Left lung (tissue), 10 donors: ENCODE data around the gene KLHL14. TPM values are rescaled to one million over a fixed set of nuclear protein-coding genes. Genes with fewer than 3 reads are reported as not detected.

ENCODE experiments used
- ATAC-seq: fragments of 200-7000 bp; cut with Tn5 transposase; one replicate; pipeline ENCODE4 v1.9.1; 2020; ENCODE audit warnings: moderate library complexity
- DNase-seq, 4 donors: peaks; one replicate each; pipeline ENCODE4 v3.0.0-alpha.2; 2013 to 2020
- H3K27ac ChIP-seq, 2 donors: fragments of 200-600 bp; sonication (generic) in 1 of 2; one replicate each; pipeline versions ENCODE4 v1.5.0 to v1.8.0; 2020 to 2021
- H3K27me3 ChIP-seq, 2 donors: fragments of 200-600 bp; sonication (generic) in 1 of 2; one replicate each; pipeline versions ENCODE4 v1.5.0 to v1.8.0; 2020 to 2021
- H3K36me3 ChIP-seq, 2 donors: fragments of 200-600 bp; sonication (generic) in 1 of 2; one replicate each; pipeline versions ENCODE4 v1.5.0 to v1.8.0; 2020 to 2021
- H3K4me1 ChIP-seq, 2 donors: fragments of 200-600 bp; one replicate each; pipeline ENCODE4 v1.8.0; 2021
- H3K4me3 ChIP-seq, 2 donors: fragments of 200-600 bp; sonication (generic) in 1 of 2; one replicate each; pipeline versions ENCODE4 v1.5.0 to v1.8.0; 2020 to 2021; ENCODE audit warnings: mild to moderate bottlenecking in 1 of 2
- H3K9me3 ChIP-seq, 2 donors: fragments of 200-600 bp; sonication (generic) in 1 of 2; one replicate each; pipeline versions ENCODE4 v1.5.0 to v1.8.0; 2020 to 2021
- intact Hi-C, 2 donors: fragments of 100-400 bp; cut with DNase I; formaldehyde crosslinking; loops; one replicate each; pipeline versions ENCODE4 v1.11.2 to v1.14.2; 2022
- polyA plus RNA-seq, 6 donors: library from polyadenylated mRNA; unstranded; fragments of 120-200 nt; gene quantifications; one replicate each; pipeline ENCODE4 v1.2.1, GENCODE V29; 2013; ENCODE audit not compliant: insufficient read length in 6 of 6
- total RNA-seq, 2 donors: library from RNA; stranded (reverse); fragmentation: NEBNext Ultra II Directional; extraction: Animal tissue kit (Norgen Biotek cat#: 25700); gene quantifications; one replicate each; pipeline ENCODE4 v1.2.1, GENCODE V29; 2021
- TF ChIP-seq, protein P1 (sequence below), 2 donors: fragments of 200-600 bp; sonication (generic) in 1 of 2; IDR thresholded peaks; one replicate each; pipeline versions ENCODE4 v1.5.0 to v1.8.0; 2021; ENCODE audit warnings: antibody characterized with exemption in 2 of 2
- donor health status: DM: no; HTN: yes; CAD: no.
- donor health status: DM: no; HTN: no; CAD: no.

The KLHL14 gene
- total and polyA plus RNA-seq, 8 donors, result 0.20 to 1.4 (median 1.2) TPM

DNA sequence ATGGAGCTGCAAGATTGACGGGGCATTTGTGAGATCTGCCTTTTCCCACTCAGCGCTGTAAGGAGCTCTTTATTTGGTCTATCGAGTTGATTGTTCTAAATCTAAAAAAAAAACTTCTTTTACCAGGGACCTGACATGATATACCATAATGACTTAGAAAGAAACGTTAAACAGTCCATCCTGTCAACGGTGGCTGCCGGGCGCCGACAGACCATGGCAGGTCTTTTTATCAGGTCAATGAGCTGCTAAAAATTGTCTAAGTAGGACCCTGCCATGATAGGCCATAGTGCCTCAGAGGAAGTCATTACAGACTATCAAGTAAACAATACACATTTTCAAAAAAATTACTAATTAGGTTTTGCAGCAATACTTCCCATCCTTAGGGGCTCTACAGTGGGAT is 87.9 kb downstream of the KLHL14 start:
- TF ChIP-seq, protein P1, sequence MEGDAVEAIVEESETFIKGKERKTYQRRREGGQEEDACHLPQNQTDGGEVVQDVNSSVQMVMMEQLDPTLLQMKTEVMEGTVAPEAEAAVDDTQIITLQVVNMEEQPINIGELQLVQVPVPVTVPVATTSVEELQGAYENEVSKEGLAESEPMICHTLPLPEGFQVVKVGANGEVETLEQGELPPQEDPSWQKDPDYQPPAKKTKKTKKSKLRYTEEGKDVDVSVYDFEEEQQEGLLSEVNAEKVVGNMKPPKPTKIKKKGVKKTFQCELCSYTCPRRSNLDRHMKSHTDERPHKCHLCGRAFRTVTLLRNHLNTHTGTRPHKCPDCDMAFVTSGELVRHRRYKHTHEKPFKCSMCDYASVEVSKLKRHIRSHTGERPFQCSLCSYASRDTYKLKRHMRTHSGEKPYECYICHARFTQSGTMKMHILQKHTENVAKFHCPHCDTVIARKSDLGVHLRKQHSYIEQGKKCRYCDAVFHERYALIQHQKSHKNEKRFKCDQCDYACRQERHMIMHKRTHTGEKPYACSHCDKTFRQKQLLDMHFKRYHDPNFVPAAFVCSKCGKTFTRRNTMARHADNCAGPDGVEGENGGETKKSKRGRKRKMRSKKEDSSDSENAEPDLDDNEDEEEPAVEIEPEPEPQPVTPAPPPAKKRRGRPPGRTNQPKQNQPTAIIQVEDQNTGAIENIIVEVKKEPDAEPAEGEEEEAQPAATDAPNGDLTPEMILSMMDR (IDR thresholded peaks at IDR 0.05), result no peak
- intact Hi-C loops, result no loop called here
- H3K4me3 ChIP-seq, result no peak overlapping the region
- no peak overlapping the region for H3K27ac ChIP-seq
- no peaks in the 10 kb centered on the region for H3K9me3 ChIP-seq
- no peaks in the 10 kb centered on the region for H3K4me1 ChIP-seq
- DNase-seq, result peak in 1 of 4 donors; percentile 38
- no peaks in the 10 kb centered on the region for H3K36me3 ChIP-seq
- ATAC-seq, result no peak
- H3K27me3 ChIP-seq, result no peaks in the 10 kb centered on the region

DNA sequence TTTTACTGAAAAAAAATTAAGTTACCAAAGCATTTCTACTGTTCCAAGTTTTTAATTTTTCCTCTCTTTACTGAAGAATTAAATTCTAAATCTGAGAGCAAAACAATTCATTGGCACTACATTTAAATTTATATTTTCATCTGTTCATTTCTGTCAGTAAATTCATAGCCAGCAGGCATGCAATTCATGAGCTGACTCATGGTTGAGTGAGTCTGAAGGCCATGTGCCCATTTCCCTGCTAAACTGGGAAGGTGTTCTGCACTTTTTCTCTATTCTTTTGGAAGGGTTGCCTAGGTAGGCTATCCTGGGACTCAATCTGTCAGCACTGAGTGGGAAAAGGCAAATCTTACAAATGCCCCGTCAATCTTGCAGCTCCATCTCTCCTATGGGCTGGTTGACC is 88.7 kb downstream of the KLHL14 start:
- Histone ChIP-seq H3K27ac (no peak overlapping the region), H3K9me3 (no peaks in the 10 kb centered on the region), H3K36me3 (no peaks in the 10 kb centered on the region), H3K4me3 (no peak overlapping the region), H3K4me1 (no peaks in the 10 kb centered on the region), H3K27me3 (no peaks in the 10 kb centered on the region)
- ATAC-seq, result no peak
- TF ChIP-seq, protein P1 (IDR thresholded peaks at IDR 0.05), result no peak
- intact Hi-C loops, result no loop called here
- no peak for DNase-seq

DNA sequence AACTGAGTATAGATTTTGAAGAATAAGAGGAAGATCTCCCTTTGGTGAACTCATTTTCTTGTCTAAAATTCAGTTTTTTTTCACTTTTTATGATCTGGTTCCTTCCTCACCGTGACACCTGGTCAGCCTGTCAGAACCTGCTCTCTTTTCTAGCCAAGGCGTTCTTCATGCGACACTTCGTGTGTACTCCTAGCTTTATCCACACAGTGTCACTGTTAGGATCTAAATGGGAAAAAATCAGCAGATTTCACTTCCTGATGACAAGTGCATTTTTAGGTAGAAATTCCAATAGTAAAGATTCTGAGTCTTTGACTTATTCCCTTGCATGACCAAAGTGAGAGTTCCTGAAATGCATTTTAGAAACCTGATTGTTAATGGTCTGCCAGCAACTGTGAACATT is 89.8 kb downstream of the KLHL14 start:
- no peak for DNase-seq
- H3K27ac ChIP-seq, result no peak overlapping the region
- H3K27me3 ChIP-seq, result no peaks in the 10 kb centered on the region
- TF ChIP-seq, protein P1 (IDR thresholded peaks at IDR 0.05), result no peak
- no peak overlapping the region for H3K4me3 ChIP-seq
- H3K36me3 ChIP-seq, result no peaks in the 10 kb centered on the region
- no peak for ATAC-seq
- intact Hi-C loops, result no loop called here
- H3K9me3 ChIP-seq, result no peaks in the 10 kb centered on the region
- no peaks in the 10 kb centered on the region for H3K4me1 ChIP-seq

DNA sequence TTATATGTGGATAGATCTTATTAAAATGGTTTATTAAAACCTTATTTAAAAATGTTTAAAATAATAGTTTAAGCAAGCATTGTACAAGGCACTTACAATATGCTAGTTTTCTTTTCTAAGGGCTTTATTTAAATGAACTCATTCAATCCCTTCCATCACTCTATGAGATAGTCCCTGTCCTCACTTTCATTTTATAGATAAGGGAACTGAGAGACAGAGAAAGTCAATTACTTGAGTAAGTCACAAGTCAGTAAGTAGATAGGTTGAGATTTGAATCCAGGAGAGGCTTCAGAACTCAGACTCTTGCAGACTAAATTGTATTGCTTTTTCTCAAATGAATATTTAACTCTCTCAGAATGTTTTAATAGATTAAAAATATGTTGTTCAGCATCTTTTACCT is 95.2 kb downstream of the KLHL14 start:
- TF ChIP-seq, protein P1 (IDR thresholded peaks at IDR 0.05), result no peak
- Histone ChIP-seq H3K36me3 (no peaks in the 10 kb centered on the region), H3K27ac (no peak overlapping the region), H3K27me3 (no peaks in the 10 kb centered on the region), H3K4me3 (no peak overlapping the region), H3K4me1 (no peaks in the 10 kb centered on the region), H3K9me3 (no peaks in the 10 kb centered on the region)
- ATAC-seq (no peak), DNase-seq (no peak)
- intact Hi-C loops, result no loop called here

DNA sequence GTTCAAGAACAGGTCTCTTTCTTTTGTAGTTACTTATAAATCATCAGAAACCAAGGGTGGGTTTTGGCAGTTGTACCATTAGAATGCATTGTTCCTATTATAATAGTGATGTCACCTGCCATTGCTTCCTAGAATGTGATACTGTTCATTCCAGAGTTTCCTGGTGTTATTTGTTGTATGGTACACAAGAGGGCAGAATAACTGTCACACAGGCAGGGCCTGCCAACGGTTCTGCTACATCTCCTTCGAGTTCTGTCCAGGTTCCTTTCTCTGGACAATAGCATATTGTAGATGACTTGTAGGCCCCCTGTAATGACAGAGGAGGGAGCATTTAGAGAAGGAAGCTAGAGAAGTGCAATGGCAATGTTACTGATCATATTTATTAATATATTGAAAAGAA is 98.3 kb downstream of the KLHL14 start:
- DNase-seq (no peak), ATAC-seq (no peak)
- no peaks in the 10 kb centered on the region for H3K36me3 ChIP-seq
- intact Hi-C loops, result no loop called here
- H3K4me3 ChIP-seq, result no peak overlapping the region
- no peaks in the 10 kb centered on the region for H3K4me1 ChIP-seq
- H3K27me3 ChIP-seq, result no peaks in the 10 kb centered on the region
- no peak overlapping the region for H3K27ac ChIP-seq
- TF ChIP-seq, protein P1 (IDR thresholded peaks at IDR 0.05), result no peak
- no peaks in the 10 kb centered on the region for H3K9me3 ChIP-seq
